Measurements from ENCODE around the gene HLX.

The HLX gene

DNA sequence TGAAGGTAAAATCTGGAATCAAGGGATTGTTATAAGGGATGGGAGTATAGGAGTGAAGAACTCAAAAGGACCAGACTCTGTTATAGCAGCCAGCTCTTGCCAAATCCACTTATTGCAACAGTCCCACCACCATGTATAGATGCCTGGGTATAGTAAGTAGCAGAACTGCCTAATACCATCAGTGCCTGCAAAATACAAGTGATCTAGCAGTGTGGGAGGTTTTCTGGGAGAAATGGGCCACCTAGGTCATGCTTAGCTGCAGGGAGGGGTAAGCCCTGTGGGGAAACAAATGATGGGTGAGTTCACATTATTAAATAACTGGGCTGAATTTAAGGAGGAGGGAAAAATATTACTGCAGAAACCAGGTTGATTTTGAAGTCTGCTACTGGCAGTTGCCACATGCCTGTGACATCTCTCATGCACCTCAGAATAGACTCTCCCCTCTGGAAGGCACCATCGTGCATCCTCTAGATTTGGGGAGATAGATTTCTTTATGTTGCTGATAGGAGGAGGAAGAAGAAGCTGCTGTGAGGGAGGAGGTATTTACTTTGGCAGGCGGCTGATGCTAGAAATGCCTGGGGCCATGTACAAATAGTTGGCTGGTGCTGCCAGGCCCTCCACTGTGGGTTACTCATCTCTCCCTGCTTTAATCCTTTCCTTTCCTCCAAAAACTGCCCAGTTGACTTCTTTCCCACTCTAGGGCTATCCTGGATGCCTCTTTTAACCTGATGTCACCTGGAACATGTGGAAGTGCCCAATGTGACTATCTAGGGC, 27.5 kb downstream of the HLX start:
- H3K4me1 ChIP-seq (ENCODE audit: control insufficient read depth in 1 of 2, insufficient read depth in 1 of 2, low read depth in 1 of 2, low read length in 1 of 2): peaks cover 0 to 7% of the 10 kb centered on the region in 2 experiments
- H3K27ac ChIP-seq: no peak overlapping the region
- TF ChIP-seq, protein P1, sequence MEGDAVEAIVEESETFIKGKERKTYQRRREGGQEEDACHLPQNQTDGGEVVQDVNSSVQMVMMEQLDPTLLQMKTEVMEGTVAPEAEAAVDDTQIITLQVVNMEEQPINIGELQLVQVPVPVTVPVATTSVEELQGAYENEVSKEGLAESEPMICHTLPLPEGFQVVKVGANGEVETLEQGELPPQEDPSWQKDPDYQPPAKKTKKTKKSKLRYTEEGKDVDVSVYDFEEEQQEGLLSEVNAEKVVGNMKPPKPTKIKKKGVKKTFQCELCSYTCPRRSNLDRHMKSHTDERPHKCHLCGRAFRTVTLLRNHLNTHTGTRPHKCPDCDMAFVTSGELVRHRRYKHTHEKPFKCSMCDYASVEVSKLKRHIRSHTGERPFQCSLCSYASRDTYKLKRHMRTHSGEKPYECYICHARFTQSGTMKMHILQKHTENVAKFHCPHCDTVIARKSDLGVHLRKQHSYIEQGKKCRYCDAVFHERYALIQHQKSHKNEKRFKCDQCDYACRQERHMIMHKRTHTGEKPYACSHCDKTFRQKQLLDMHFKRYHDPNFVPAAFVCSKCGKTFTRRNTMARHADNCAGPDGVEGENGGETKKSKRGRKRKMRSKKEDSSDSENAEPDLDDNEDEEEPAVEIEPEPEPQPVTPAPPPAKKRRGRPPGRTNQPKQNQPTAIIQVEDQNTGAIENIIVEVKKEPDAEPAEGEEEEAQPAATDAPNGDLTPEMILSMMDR (IDR thresholded peaks at IDR 0.05): no peak
- no peaks in the 10 kb centered on the region for H3K9me3 ChIP-seq
- no peaks in the 10 kb centered on the region for H3K36me3 ChIP-seq
- H3K27me3 ChIP-seq: no peaks in the 10 kb centered on the region
- H3K4me3 ChIP-seq (ENCODE audit: low read depth in 1 of 2, low read length in 1 of 2): no peak overlapping the region

- peaks cover 0 to 7% of the 10 kb centered on the region in 2 experiments for H3K4me1 ChIP-seq (ENCODE audit: control insufficient read depth in 1 of 2, insufficient read depth in 1 of 2, low read depth in 1 of 2, low read length in 1 of 2)
- TF ChIP-seq, protein P1 (IDR thresholded peaks at IDR 0.05): no peak
- H3K9me3 ChIP-seq: no peaks in the 10 kb centered on the region
- no peak overlapping the region for H3K4me3 ChIP-seq (ENCODE audit: low read depth in 1 of 2, low read length in 1 of 2)
- no peak overlapping the region for H3K27ac ChIP-seq
- H3K36me3 ChIP-seq: no peaks in the 10 kb centered on the region
- H3K27me3 ChIP-seq: peaks cover 6% of the 10 kb centered on the region
Observed at GRCh38 chr1:220908757-220909156, 29.5 kb downstream of the HLX start.

GRCh38 chr1:220910021-220910420, 30.8 kb downstream of the HLX start:
- Histone ChIP-seq H3K27me3 (peaks cover 13% of the 10 kb centered on the region), H3K4me1 (ENCODE audit: control insufficient read depth in 1 of 2, insufficient read depth in 1 of 2, low read depth in 1 of 2, low read length in 1 of 2) (peaks cover 6 to 18% of the 10 kb centered on the region in 2 experiments), H3K4me3 (ENCODE audit: low read depth in 1 of 2, low read length in 1 of 2) (no peak overlapping the region), H3K27ac (no peak overlapping the region), H3K36me3 (no peaks in the 10 kb centered on the region), H3K9me3 (no peaks in the 10 kb centered on the region)
- TF ChIP-seq, protein P1 (IDR thresholded peaks at IDR 0.05): no peak

DNA sequence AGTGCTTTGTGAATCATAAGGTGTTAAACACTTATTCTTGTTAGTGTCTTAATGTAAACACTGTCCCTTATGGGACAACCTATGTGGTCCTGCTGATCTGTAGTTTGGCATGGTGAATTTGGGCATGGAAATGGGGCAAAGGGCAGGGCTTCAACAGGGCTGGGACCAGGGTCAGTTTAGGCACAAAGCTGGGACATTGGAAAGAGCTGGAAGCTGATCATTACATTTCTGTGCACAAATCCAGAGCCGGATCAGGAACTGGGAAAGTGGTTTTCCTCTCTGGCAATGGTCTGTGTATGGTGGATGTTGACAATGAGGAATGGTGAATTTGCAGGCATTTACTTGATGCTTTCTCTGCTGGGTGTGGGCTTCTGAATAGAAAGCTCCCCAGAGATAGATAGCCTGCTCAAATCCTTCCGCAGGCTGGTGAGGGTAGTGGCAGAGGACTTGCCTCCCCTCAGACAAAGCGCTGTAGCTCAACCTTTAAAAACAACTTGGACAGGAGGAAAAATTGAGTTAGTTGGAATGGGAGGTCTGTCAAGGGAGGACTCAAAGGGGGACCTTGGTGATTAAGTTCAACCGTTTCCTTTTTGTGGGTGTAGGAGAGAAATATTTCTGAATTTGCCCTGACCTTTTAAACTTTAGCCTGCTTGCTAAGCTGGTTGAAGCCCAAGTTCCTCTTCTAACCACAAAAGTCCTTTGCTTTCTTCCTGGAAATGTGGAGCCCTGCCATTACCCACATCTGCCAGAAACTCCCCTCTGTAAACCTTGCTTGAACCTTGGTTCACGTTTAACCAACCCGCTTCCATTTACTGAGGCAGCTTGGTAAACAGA, 35.3 kb downstream of the HLX start:
- peaks cover 9 to 19% of the 10 kb centered on the region in 2 experiments for H3K4me1 ChIP-seq (ENCODE audit: control insufficient read depth in 1 of 2, insufficient read depth in 1 of 2, low read depth in 1 of 2, low read length in 1 of 2)
- peaks cover 17% of the 10 kb centered on the region for H3K27me3 ChIP-seq

GRCh38 chr1:220915117-220915440, 35.8 kb downstream of the HLX start:
- H3K4me1 ChIP-seq (ENCODE audit: control insufficient read depth in 1 of 2, insufficient read depth in 1 of 2, low read depth in 1 of 2, low read length in 1 of 2): peaks cover 9 to 19% of the 10 kb centered on the region in 2 experiments
- H3K9me3 ChIP-seq: no peaks in the 10 kb centered on the region
- no peaks in the 10 kb centered on the region for H3K36me3 ChIP-seq
- TF ChIP-seq, protein P1 (IDR thresholded peaks at IDR 0.05): no peak
- H3K4me3 ChIP-seq (ENCODE audit: low read depth in 1 of 2, low read length in 1 of 2): no peak overlapping the region
- H3K27me3 ChIP-seq: peaks cover 17% of the 10 kb centered on the region
- no peak overlapping the region for H3K27ac ChIP-seq

More for the DNA sequence above, 35.3 kb downstream of the HLX start:
- Histone ChIP-seq H3K27ac (no peak overlapping the region), H3K36me3 (no peaks in the 10 kb centered on the region), H3K9me3 (no peaks in the 10 kb centered on the region), H3K4me3 (ENCODE audit: low read depth in 1 of 2, low read length in 1 of 2) (no peak overlapping the region)
- TF ChIP-seq, protein P1 (IDR thresholded peaks at IDR 0.05): no peak
